Fibroblast of lung (primary cell): ENCODE results near the gene MAN2B2.

Source experiments
- EZH2 ChIP-seq: IDR thresholded peaks from 2 replicates; pipeline ENCODE4 v1.5.1; 2012; ENCODE audit warnings: low read length, control low read depth, mild to moderate bottlenecking; ENCODE audit errors: missing control alignments
- TF ChIP-seq, protein P1 (sequence below), 2 donors: IDR thresholded peaks in 1 of 2; conservative IDR thresholded peaks in 1 of 2; 1 replicate in 1 of 2; 2 replicates in 1 of 2; pipeline ENCODE4 v1.5.1; 2011 to 2012; ENCODE audit warnings: low read length in 2 of 2, control low read depth in 1 of 2, inconsistent platforms in 1 of 2, low read depth in 1 of 2, mild to moderate bottlenecking in 1 of 2

DNA sequence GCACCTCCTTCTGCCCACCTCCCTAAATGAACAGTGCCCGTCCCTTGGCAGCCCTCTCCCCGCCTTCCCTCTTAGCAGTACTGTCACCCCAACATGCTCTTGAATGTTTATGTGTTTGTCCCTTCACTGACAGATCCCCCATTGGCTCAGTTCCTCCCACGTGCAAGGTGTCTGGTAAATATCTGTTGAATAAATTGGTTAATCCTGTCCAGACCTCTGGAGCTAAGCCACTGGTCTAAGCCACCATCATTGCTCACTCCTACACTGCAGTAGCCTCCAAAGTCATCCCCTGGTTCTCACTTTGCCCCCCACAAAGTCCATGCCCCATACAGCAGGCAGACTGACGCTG, 26.1 kb upstream of the MAN2B2 start:
- no peak for TF ChIP-seq EZH2
- TF ChIP-seq, protein P1, sequence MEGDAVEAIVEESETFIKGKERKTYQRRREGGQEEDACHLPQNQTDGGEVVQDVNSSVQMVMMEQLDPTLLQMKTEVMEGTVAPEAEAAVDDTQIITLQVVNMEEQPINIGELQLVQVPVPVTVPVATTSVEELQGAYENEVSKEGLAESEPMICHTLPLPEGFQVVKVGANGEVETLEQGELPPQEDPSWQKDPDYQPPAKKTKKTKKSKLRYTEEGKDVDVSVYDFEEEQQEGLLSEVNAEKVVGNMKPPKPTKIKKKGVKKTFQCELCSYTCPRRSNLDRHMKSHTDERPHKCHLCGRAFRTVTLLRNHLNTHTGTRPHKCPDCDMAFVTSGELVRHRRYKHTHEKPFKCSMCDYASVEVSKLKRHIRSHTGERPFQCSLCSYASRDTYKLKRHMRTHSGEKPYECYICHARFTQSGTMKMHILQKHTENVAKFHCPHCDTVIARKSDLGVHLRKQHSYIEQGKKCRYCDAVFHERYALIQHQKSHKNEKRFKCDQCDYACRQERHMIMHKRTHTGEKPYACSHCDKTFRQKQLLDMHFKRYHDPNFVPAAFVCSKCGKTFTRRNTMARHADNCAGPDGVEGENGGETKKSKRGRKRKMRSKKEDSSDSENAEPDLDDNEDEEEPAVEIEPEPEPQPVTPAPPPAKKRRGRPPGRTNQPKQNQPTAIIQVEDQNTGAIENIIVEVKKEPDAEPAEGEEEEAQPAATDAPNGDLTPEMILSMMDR (conservative IDR thresholded peaks at IDR 0.05 in 1 of 2, IDR thresholded peaks at IDR 0.05 in 1 of 2; ENCODE audit: low read depth in 1 of 2, low read length in 2 of 2), result no peak
